Keratinocyte (primary cell): ENCODE results near the gene GFOD2.

ENCODE experiments used
- CTCF ChIP-seq, 3 experiments: IDR thresholded peaks in 1 of 3; conservative IDR thresholded peaks in 1 of 3; optimal IDR thresholded peaks in 1 of 3; 2 replicates in 2 of 3; 3 replicates in 1 of 3; pipeline versions ENCODE3 to v1.5.1; 2011; ENCODE audit warnings: low read length in 3 of 3, mild to moderate bottlenecking in 3 of 3, moderate library complexity in 2 of 3, control low read depth in 1 of 3, inconsistent platforms in 1 of 3; ENCODE audit not compliant: insufficient read depth in 2 of 3; ENCODE audit errors: extremely low read depth in 1 of 3
- EZH2 ChIP-seq: IDR thresholded peaks from one replicate; pipeline ENCODE4 v1.6.1; 2012; ENCODE audit warnings: inconsistent platforms, mild to moderate bottlenecking, low read length, moderate library complexity

- TF ChIP-seq CTCF (optimal IDR thresholded peaks at IDR 0.05 in 1 of 3, IDR thresholded peaks at IDR 0.05 in 1 of 3, conservative IDR thresholded peaks at IDR 0.05 in 1 of 3; ENCODE audit: extremely low read depth in 1 of 3, insufficient read depth in 2 of 3, low read length in 3 of 3) (no peak), EZH2 (no peak)
These were observed 4.6 kb downstream of the GFOD2 start for GRCh38 chr16:67714522-67714921.
